MG63 (cell line): Measurements from ENCODE around the gene GRP. TPM values are rescaled to one million over a fixed set of nuclear protein-coding genes. Genes with fewer than 3 reads are reported as not detected.

Experiments
- DNase-seq: peaks from one replicate; pipeline ENCODE4 v3.0.0-alpha.2; 2020
- H3K27me3 ChIP-seq: fragments of 250-450 bp; sonication (Bioruptor Pico); 2 replicates; pipeline ENCODE4 v1.5.1; 2020; ENCODE audit warnings: mild to moderate bottlenecking, moderate library complexity
- H3K36me3 ChIP-seq: fragments of 250-450 bp; sonication (Bioruptor Pico); 2 replicates; pipeline ENCODE4 v1.5.1; 2020; ENCODE audit warnings: mild to moderate bottlenecking, moderate library complexity
- H3K4me3 ChIP-seq: fragments of 250-450 bp; sonication (Bioruptor Pico); 2 replicates; pipeline ENCODE4 v1.5.1; 2020; ENCODE audit warnings: mild to moderate bottlenecking, moderate library complexity
- H3K9me3 ChIP-seq: fragments of 250-450 bp; sonication (Bioruptor Pico); 2 replicates; pipeline ENCODE4 v1.5.1; 2020; ENCODE audit warnings: mild to moderate bottlenecking, moderate library complexity
- total RNA-seq: library from RNA; depleted of rRNA; stranded (reverse); fragments of >200 nt; shearing (Covaris generic); gene quantifications from 2 replicates; pipeline ENCODE4 v1.2.3, GENCODE V29; 2014; ENCODE audit warnings: low replicate concordance; rRNA removed

GRP gene
- not detected in 2 replicates for total RNA-seq

DNA sequence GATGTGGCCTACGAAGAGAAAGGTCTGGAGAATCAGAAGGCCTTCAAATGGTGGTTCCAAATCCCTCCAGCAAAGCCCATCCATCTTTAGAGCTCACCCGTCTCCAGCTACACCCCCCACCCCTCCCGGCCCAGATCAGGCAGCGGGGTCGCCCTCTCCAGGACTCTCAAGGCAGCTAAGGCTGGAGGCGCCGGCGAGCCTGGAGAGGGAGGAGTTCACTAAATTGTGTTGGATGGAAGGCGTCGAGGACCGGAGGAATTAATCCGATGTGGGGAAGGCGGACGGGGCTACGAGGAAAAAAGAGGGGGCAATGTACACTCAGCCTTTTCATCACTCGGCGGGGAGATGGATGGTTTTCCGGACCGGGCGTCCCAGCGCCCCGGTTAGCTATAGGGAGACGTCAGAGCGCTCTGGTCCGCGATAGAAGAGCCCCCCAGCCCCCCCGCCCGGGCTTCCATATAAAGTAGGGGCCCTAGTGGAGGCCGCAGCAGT, at the start of gene GRP:
Gene GRP (plus strand): TSS at position 487 of the 492 bp plus-strand sequence. CDS start 108 bp downstream, outside the sequence.
- Histone ChIP-seq H3K36me3 (no peaks in the 10 kb centered on the region), H3K9me3 (no peaks in the 10 kb centered on the region), H3K27me3 (peaks cover 58% of the 10 kb centered on the region), H3K4me3 (no peak within 1 kb of the TSS)
- no peak for DNase-seq

DNA sequence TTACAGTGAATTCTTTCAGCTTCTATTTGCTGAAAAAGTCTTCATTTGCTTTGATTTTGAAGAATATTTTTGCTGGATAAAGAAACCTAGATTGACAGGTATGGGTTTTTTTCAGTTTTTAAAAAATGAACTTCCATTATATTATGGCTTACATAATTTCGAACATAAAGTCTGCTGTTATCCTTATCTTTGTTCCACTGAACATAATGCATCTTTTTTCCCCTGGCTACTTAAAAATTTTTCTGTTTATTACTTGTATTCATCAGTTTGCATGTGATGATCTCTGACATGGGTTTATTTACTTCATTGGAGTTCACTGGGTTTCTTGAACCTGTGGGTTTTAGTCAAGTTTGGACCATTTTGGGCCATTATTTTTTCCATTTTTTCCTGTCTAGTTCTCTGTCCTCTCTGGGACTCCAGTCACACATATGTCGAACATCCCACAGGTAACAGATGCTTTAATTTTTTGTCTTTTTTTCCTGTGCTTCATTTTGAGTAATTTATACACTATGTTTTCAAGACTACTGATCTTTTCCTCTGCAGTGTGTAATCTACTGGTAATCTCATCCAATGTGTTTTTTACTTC, 47.2 kb upstream of the GRP start:
- DNase-seq: no peak
- Histone ChIP-seq H3K4me3 (no peak overlapping the region), H3K9me3 (peaks cover 14% of the 10 kb centered on the region), H3K36me3 (no peaks in the 10 kb centered on the region), H3K27me3 (peaks cover 5% of the 10 kb centered on the region; the same call in 1 of the 2 replicates)

- DNase-seq: no peak
- Histone ChIP-seq H3K9me3 (peaks cover 9% of the 10 kb centered on the region; the same call in 1 of the 2 replicates), H3K27me3 (no peaks in the 10 kb centered on the region), H3K36me3 (no peaks in the 10 kb centered on the region), H3K4me3 (no peak overlapping the region)
These were observed 42.5 kb upstream of the GRP start for GRCh38 chr18:59177485-59177884.

DNA sequence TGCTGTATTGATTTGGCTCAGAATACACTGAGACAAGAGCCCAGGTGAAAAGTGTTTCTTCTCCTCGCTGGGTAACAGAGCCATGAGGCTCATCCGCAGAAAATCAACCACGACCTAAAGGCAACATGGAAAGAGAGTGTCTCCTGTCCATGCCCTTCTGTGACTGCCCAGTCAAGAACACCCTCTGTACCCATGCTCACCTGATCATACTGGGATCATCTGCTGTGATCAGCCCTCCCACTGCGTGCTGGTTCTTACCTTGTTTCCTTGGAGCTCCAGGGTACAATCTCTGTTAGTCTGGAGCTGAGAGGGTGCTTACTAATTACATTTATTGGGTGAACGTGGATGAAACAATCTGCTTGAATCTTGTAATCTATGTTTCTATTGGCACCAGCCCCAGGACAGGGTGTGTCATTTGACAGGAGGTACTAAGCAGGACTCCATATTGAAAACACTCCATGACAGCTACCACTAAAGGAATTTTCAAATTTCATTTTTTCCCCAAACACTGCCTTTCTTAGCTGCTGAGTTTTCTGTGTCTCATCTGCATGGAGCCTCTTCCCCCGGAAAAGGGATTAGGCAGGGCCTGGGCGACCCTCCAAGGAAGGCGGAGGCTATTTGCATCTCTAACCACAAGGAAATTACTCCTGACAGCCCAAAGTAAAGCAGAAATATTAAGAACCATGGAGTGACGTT, 39.7 kb upstream of the GRP start:
- Histone ChIP-seq H3K9me3 (no peaks in the 10 kb centered on the region), H3K27me3 (peaks cover under 1% of the 10 kb centered on the region; the same call in 1 of the 2 replicates), H3K36me3 (no peaks in the 10 kb centered on the region), H3K4me3 (no peak overlapping the region)
- peak; percentile 62 for DNase-seq

DNA sequence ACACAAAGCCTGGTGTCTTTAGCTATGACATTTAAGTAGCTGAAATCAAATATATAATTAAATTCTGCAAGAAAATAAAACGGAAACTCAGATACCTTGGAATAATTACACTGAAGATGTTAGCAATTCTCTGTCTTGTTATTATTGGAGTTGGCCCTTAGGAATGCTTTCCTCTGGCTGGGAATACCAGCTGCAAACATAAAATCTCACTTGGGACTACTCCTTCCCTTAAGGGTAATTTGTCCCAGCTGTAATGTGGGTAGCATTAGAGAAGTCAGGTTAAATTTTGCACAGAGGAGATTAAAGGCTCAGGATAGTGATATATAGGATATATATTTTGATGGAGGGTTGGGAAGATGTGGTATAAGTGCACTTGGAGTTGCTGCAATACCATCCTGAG, 37.3 kb upstream of the GRP start:
- Histone ChIP-seq H3K27me3 (peaks cover 8% of the 10 kb centered on the region; the same call in 1 of the 2 replicates), H3K9me3 (no peaks in the 10 kb centered on the region), H3K36me3 (no peaks in the 10 kb centered on the region), H3K4me3 (no peak overlapping the region)
- no peak for DNase-seq

DNA sequence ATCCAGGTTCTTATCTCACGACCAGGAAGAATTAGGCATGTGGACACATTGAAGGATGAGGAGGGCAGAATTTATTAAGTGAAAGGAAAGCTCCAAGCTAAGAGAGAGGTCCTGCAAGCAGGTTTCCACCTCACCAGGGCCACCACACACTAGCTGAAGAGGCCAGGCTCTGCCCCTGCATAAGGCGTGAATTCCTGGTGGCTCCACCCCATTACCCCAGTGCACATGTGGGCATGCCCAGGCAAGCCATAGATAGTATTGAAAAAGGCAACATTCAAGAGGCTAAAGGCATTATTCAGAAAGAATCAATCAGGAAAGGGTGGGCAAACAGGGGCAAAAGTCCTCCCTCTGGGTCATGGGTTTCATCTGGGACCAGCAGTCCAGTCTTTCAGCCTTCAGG, 30.9 kb upstream of the GRP start:
- Histone ChIP-seq H3K4me3 (no peak overlapping the region), H3K9me3 (no peaks in the 10 kb centered on the region), H3K36me3 (no peaks in the 10 kb centered on the region), H3K27me3 (peaks cover 8% of the 10 kb centered on the region; the same call in 1 of the 2 replicates)
- DNase-seq: no peak

- DNase-seq: no peak
- Histone ChIP-seq H3K9me3 (no peaks in the 10 kb centered on the region), H3K4me3 (no peak overlapping the region), H3K36me3 (no peaks in the 10 kb centered on the region), H3K27me3 (peaks cover 8% of the 10 kb centered on the region; the same call in 1 of the 2 replicates)
These were observed 30.2 kb upstream of the GRP start for GRCh38 chr18:59189746-59190145.

- no peak for DNase-seq
- no peak overlapping the region for H3K4me3 ChIP-seq
- no peaks in the 10 kb centered on the region; the same call in 1 of the 2 replicates for H3K27me3 ChIP-seq
- no peaks in the 10 kb centered on the region for H3K36me3 ChIP-seq
- no peaks in the 10 kb centered on the region for H3K9me3 ChIP-seq
These were observed 23.7 kb upstream of the GRP start for GRCh38 chr18:59196161-59196725.

- H3K27me3 ChIP-seq: no peaks in the 10 kb centered on the region
- no peak overlapping the region for H3K4me3 ChIP-seq
- no peaks in the 10 kb centered on the region for H3K9me3 ChIP-seq
- DNase-seq: no peak
- no peaks in the 10 kb centered on the region for H3K36me3 ChIP-seq
These were observed 22.3 kb upstream of the GRP start for GRCh38 chr18:59197636-59198035.

- DNase-seq: no peak
- no peak overlapping the region for H3K4me3 ChIP-seq
- no peaks in the 10 kb centered on the region for H3K27me3 ChIP-seq
These were observed 21.7 kb upstream of the GRP start for GRCh38 chr18:59198215-59198614.

DNA sequence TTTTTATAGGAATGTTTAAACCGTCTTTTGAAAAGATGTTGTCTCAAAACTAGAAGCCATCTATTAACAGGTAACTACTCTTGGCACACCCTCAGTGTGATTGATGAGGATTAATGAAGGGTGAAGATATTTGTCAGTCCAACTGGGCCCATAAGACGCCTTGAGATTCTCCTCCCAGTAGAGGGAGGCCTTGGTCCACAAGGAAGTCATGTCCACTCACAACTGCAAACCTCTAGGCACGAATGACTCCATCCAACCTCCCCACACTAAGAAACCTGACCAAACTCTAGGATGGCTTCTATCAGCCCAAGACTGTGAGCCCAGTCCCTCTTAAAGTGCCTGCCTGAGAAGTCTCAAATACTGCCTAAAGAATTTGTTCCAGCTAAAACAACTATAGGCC, 19.2 kb upstream of the GRP start:
- DNase-seq: no peak
- H3K9me3 ChIP-seq: no peaks in the 10 kb centered on the region
- H3K27me3 ChIP-seq: no peaks in the 10 kb centered on the region; the same call in 1 of the 2 replicates
- H3K4me3 ChIP-seq: no peak overlapping the region
- H3K36me3 ChIP-seq: no peaks in the 10 kb centered on the region

More at GRCh38 chr18:59198215-59198614, 21.7 kb upstream of the GRP start:
- Histone ChIP-seq H3K9me3 (no peaks in the 10 kb centered on the region), H3K36me3 (no peaks in the 10 kb centered on the region)

GRCh38 chr18:59202258-59202820, 17.6 kb upstream of the GRP start:
- Histone ChIP-seq H3K4me3 (no peak overlapping the region), H3K27me3 (no peaks in the 10 kb centered on the region; the same call in 1 of the 2 replicates), H3K36me3 (no peaks in the 10 kb centered on the region), H3K9me3 (no peaks in the 10 kb centered on the region)
- DNase-seq: no peak

DNA sequence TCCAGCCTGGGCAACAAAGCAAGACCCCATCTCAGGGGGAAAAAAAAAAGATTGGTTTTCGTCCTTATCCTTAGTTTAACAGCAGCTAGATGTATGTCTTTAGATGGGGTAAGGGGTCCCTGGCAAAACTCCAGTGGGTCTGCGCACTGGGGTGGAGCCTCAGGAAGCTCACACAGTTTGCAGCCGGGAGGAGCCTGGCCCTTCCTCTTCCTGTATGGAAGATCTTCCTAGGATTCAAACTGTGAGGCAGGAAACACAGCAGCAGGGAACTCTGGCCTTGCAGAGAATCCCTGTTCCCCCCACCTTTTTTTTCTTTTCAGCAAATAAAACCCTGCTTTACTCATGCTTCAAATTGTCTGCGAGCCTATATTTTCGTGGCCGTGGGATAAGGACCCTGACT, 12.5 kb upstream of the GRP start:
- no peaks in the 10 kb centered on the region; the same call in 1 of the 2 replicates for H3K27me3 ChIP-seq
- H3K4me3 ChIP-seq: no peak overlapping the region
- H3K9me3 ChIP-seq: no peaks in the 10 kb centered on the region
- no peak for DNase-seq
- H3K36me3 ChIP-seq: no peaks in the 10 kb centered on the region

DNA sequence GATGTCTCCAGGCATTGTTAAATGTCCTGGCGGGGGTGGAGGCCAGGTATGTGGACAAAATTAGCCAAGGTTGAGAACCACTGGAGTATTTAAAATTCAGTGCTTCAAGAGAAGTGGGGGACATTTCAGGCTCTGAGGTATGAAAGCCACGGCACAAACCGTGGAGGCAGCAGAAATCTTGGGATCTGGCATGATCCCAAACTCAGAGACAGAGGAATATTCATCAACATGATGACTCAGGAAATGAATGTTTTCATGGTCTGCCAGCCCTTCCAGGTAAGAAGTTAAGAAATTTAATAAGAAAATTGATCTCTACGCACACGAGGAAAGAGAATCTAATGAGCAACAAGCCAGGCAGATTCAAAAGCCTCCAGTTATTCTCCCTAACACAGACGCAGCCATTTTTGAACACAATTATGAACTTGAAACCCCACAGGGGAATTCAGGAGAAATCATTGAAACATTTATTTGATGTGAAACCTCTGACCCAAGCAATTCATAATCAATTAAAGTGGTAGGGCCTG, 11.3 kb upstream of the GRP start:
- Histone ChIP-seq H3K9me3 (no peaks in the 10 kb centered on the region), H3K27me3 (no peaks in the 10 kb centered on the region; the same call in 1 of the 2 replicates), H3K36me3 (no peaks in the 10 kb centered on the region), H3K4me3 (no peak overlapping the region)
- no peak for DNase-seq

DNA sequence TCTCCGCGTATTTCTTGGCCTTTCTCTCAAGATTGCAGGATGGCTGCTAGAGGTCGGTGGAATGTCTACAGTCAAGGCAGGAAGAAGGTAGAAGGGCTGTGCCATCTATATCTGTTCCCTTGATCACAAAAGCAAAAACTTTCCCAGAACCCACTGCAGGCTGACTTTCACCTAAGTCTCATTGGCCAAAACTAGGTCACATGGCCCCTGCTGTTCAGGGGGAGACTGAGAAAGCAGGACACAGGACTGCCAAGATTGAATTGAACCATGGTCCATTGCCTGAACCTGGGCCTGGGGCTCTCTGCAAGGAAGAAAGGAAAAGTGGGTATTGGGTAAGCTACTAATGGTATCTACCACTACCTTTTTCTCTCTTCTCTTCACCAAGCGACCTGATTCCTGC, 9.7 kb upstream of the GRP start:
- DNase-seq: no peak
- Histone ChIP-seq H3K36me3 (no peaks in the 10 kb centered on the region), H3K4me3 (no peak overlapping the region), H3K27me3 (no peaks in the 10 kb centered on the region; the same call in 1 of the 2 replicates), H3K9me3 (no peaks in the 10 kb centered on the region)

DNA sequence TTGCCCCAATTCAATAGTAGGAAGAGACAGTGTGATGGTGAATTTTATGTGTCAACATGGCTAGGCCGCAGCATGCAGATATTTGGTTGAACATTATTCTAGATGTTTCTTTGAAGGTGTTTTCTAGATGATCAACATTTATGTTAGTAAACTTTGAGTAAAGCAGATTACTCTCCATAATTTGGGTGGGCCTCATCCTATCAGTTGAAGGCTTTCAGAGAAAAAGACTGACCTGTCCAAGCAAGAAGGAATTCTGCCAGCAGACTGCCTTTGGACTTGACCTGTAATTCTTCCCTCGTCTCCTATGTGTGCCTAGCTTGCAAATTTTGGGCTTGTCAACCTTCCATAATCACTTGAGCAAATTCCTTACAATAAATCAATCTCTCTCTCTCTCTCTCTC, 8.3 kb upstream of the GRP start:
- DNase-seq: no peak
- Histone ChIP-seq H3K9me3 (no peaks in the 10 kb centered on the region), H3K27me3 (peaks cover 2% of the 10 kb centered on the region), H3K36me3 (no peaks in the 10 kb centered on the region), H3K4me3 (no peak overlapping the region)

DNA sequence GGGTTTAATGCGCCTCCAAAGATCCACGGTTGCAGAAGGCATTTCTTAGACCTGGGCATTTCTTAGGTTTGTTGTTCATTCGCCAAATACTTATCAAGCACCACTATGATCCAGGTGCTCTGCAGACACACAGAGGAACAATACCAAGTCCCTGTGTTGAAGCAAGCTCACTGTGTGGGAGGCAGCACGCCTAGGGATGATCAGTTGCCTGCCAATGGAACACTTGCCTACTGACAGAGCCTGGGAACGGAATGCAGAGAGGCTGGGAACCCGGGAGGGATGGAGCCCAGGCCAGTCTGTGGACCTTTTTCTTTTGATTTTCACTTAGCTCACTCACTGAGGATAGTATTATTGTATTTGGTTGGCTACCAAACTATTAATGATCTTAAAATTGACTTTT, 1.9 kb upstream of the GRP start:
- Histone ChIP-seq H3K27me3 (peaks cover 44% of the 10 kb centered on the region), H3K9me3 (no peaks in the 10 kb centered on the region), H3K4me3 (no peak overlapping the region), H3K36me3 (no peaks in the 10 kb centered on the region)
- DNase-seq: no peak
